Glomerular endothelial cell (primary cell): ENCODE results near the gene SDC4. TPM values are rescaled to one million over a fixed set of nuclear protein-coding genes. Genes with fewer than 3 reads are reported as not detected.
"Not testable (repeated sequence)": the region's sequence is repeated elsewhere in the genome, so short reads cannot be mapped to it uniquely, and the experiment has no call there.

Experiments
- DNase-seq: peaks from one replicate; pipeline ENCODE4 v3.0.0-alpha.2; 2011; ENCODE audit warnings: low read depth, low spot score; ENCODE audit errors: extremely low read depth
- total RNA-seq: library from RNA; depleted of rRNA; stranded (reverse); fragments of >200 nt; gene quantifications from 2 replicates; pipeline ENCODE4 v1.2.3, GENCODE V29; 2015

The SDC4 gene
- total RNA-seq, 1 donor from 2014 or later: 64.3 TPM

DNA sequence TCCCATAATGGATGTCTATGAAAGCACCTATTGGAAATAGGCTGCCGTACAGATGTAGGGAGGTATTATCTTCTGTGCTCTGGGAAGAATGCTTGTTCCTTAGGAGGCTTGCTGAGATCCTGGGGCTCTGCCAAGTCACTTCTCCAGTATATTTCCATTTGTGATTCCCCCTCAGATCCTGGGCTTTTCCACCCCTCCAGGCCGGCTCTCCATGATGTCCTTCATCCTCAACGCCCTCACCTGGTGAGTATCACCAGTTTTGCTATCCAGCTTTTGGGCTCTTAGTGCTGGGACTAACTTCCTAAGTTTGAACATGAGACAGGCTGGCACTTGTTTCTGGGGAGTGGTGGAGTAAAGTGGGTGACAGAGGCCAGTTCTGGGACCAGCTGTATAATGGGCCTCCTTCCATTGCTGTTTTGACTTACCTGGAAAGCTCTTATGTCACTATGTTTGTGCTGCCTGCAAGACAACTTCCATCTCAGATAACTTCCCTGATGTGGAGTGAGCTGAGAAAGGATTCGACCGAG is 17.3 kb upstream of the SDC4 start:
- no peak for DNase-seq

DNA sequence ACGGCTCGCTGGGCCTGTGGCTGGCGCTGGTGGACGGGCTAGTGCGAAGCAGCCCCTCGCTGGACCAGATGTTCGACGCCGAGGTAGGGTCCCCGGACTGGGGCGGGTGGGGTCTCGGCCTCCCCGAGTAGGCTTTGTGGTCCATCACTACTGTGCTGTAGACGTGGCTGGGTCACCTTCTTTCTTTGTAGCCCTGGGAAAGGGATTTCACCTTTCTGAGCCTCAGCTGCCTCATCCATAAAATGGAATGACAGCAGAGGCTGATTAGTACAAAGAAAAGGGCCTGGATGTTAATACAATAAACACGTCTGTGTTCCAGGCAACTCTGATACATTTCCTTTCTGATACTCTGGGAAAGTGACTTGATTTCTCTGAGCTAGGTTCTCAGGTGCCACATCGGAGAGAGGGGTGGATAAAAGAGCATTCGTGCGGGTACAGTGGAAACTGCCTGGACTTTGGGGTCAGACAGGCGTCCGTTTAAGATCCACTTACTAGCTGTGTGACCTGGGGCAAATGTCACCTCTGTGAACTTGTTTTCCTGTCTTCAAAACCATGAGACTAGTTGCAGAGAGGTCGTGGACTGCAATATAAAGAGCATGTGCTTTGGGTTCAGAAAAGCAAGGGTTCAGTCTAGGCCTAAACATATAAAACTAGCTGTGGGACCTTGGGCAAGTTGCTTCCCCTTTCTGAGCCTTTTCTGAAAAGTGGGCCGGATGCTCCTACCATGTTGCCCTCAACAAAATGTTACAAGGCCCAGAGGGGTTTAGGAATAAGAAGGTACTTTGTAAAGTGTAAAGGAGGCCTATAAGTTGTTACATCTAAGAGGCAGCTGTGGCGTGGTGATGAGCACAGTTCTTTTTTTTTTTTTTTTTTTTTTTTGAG is 15.6 kb upstream of the SDC4 start:
- no peak for DNase-seq

DNA sequence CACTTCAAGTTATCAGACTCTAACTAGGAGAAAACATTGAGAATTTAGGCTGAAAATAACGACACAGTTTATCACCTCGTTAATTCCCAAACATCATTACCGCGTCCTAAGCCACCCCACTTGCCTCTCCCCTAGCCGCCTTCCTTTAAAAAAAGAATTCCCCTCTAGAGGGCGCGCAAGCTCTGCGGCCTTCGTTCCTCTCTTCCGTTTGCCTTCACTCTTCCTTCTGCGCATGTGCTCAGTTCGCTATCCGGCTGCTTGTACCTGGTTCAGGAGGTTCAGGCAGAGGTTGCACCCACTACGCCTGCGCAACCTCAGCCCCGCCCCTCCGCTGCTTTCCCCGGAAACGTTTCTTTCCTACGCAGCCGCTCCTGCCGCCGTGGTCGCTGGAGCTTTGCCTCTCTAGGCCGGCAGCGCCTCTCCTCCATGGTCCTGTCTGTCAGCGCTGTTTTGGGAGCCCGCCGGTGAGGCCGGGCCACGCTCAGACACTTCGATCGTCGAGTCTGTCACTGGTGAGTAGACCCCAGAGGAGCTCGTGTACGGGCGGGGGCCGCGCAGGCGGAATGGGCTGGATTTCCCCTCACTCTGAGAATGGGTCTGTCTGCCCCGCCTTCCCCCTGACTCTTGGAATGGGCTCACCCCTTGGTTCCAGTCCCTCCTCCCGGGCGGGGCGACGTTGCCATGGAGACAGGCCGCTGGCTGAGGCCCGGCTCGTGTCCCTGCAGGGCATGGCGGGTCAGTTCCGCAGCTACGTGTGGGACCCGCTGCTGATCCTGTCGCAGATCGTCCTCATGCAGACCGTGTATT is 14.8 kb upstream of the SDC4 start, which contains the start of gene SYS1:
SYS1 (plus strand) TSS at position 353 of the 807 bp plus-strand sequence; CDS start at position 729, 376 bp downstream.
- peak; percentile 92 for DNase-seq

DNA sequence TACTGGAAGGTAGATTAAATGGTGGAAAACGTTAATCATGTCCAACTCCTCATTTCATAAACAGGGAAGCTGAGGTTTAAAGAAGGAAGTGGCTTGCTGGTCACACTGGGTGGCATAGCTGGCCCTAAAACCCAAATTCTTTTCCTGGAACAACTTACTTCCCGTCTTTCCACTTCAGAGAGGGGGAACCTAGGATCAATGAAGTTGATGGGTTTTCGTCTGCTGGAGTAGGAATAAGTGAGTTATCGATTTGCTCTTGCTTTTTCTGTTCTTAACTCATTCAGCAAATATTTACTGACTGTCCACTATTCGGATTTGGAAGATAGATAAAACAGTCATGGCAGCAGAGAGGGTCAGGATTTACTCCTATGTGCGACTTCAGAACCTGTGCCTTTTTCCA is 13.6 kb upstream of the SDC4 start:
- no peak for DNase-seq

- no peak for DNase-seq
These were observed 11.4 kb upstream of the SDC4 start for GRCh38 chr20:45359406-45360148.

GRCh38 chr20:45359069-45359405 is 10.8 kb upstream of the SDC4 start:
- DNase-seq: no peak

DNA sequence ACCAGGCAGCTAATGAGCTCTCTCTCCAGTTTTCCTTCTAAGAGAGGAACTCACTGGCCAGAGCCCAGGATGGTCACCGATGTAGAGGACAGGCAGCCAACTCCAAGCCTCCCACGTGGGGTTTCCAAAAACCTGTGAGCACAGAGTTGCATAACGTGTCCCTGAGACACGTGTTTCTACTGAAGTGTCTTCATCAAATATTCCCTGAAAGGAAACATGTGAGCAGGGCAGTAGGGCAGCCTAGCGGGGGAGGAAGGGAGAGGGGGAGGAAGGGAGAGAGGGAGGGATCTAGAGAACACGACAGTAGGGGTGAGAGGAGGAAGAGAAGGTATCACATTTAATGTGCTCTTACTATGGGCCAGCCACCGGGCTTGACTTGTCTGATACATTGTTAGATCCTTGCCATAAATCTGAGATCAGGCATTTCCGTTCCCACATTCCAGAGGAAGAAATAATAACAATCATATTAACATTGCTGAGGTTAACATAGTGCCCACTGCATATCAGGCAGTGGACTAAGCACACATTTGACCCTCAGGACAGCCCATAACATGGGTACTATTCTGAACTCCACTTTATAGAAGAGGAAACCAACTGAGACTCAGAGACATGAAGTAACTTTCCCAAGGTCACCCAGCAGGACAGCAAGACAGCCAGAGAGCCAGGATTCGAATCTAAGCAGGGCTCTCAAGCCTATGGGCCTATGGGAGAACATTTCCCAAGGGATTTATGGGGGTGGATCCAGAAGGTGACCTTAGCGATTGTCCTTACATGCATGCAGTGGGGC is 10.3 kb upstream of the SDC4 start:
- peak; percentile 81 for DNase-seq

DNA sequence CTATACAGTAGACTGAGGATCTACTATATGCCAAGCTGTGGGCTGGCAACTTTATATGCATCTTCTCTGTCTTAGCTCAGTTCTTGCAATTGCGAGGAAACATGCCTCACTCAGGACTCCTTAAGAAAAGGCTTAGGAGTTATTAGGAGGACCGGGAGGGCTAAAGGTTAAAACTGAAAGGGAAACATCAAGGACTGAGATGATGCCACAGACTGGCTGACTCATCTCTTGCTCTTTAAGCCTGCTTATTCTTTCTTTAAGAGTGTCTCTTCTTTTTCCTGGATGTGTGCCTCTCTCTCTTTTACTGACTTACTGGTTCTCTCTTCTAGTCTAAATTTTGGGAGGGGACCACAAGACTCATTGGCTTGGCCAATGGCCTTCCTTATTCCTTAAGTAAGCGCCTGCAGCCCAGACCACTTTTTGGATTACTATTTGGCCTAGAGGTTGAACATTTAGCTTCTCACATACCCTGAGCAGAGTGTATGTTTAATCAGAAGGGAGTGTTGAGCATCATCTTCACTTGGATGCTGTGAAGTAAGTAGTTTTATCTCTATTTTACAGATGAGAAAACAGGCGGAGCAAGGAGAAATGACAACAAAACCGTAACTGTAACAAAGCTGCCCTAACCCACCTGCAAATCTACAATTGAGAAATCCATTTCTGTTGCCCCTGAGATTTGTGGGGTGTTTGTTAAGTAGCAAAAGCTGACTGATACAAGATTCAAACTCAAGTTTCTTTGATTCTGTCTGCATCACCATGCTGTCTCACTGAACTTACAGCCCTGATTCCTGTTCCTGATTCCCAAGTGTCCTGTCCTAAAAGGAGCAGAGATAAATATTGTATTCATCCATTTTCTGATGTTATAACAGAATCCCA is 7.2 kb upstream of the SDC4 start:
- DNase-seq: no peak

- DNase-seq: no peak
These were observed 6.4 kb upstream of the SDC4 start for GRCh38 chr20:45354423-45355208.

DNA sequence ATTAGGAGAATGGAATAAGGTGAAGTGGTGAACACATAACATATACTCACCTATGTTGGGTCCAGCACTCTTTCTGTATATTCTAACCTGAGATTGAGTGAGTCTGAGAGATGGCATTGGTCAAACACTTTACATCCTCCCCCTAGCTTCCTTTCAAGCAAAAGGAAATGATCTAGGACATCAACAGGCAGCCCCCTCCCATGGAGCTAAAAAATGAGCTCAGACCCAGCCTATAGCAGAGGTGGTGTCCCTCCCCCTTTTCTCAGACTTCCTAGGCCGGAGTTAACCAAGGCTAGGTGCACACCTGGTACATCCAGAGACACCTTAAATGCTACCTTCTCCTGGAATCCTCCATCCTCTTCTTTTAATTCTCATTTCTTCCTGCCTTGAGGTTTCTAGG is 5.5 kb upstream of the SDC4 start:
- no peak for DNase-seq

GRCh38 chr20:45352729-45353128 is 4.5 kb upstream of the SDC4 start:
- DNase-seq: no peak

GRCh38 chr20:45350795-45351194 is 2.6 kb upstream of the SDC4 start:
- not testable (repeated sequence) for DNase-seq

- DNase-seq: no peak
These were observed 2.0 kb upstream of the SDC4 start for GRCh38 chr20:45350217-45350616.

DNA sequence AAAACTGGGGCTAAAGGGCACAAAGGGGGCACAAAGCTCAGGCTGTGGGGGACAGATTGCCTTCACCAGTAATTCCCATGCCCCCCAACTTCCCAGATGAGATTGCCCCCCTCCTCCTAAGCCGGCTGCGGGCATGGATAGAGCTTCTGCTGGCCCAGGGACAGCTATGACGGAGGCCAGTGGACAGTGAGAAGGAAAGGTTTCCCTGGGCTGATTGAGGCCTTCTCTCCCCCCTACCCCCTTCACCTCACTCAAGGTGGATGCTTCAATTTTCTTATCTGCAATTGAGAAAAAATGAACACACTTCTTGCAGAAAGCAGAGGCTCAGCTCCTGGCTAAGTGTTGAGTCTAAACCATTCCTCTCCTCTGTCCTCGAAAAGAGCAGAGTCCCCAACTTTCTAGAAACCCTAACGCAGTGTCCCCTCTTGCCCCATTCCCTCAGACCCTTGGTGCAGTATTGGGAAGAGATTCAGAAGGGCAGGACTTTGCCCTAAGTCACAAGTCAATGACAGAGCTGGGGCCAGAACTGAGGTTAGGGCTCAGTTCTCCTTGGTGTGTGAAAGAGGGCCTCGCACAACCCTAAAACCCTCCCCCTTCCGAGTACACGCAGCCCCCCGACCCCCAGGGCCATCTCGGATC is 808 bp downstream of the SDC4 start:
- DNase-seq: no peak

GRCh38 chr20:45346851-45347250 is 1.4 kb downstream of the SDC4 start:
- DNase-seq: no peak

DNA sequence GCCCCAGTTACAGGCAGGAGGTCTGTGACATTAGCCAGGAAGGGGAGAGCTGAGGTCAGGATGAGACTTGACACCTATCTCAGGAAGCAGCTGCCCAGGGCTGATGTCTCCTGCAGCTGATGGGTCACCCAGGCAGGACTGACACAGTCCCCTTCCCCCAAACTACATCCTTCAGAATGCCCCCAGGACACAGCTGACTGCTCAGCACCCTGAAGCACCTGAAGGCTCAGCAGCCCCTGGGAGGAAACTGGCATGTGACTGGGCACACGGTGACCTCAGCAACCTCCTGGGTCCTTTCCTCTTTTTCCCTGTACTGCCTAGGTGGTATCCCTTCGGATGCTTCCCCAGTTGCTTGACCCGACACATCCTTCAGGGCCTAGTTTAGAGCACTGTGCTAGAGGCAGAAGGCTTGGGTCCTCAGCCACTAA is 1.9 kb downstream of the SDC4 start:
- no peak for DNase-seq

GRCh38 chr20:45345104-45345936 is 2.9 kb downstream of the SDC4 start:
- no peak for DNase-seq
